ENCODE data around the gene TCEA3.

The TCEA3 gene

DNA sequence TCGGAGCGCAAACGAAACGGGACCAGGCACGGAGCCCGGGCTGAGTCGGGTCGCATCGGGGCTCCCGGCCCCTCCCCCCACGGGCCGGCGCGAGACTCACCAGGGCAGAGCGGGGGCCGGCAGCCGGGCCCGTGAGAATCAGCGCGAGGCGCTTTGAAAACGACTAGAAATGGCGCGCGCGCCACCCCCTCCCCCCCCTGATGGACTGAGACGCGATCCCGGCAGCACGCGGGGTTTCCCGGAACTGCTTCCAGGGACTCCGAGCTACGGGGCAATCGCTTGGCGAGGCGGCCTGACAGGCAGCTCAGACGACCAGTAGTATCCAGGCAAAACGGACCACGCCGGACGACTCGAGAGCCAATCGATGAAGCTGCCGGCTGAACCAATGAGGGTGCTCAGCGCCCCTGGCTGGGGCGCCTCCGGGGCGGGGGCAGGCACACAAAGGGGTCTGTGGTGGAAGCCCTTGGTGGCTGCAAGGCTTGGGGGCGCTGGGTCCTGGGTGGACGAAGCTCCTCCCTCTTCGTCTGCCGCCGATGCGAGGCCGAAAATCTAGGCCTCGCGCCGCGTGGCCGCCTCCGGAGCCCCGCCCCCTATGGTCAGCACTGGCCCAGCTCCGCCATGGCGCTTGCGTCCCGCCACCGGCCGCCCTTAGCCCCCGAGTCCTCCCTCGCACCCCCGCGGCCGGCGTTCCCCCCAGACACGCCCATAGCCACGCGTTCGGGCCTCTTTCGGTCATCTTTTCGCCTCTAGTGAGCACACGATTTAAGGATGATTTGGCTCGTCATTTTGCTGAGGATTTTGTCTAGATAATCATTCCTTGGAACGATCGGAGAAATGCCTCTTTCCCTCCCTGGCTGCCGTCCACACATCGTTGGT lies 80.2 kb downstream of the TCEA3 start, which contains the start of gene HNRNPR:
HNRNPR (minus strand) TSS at position 174 of the 876 bp plus-strand sequence. CDS start 3,276 bp downstream, outside the sequence.
- DNase-seq (ENCODE audit: insufficient read length, low spot score) (peak; percentile 84), FAIRE-seq (peak; percentile 95)
- TF ChIP-seq POLR2A (IDR thresholded peaks at IDR 0.05; ENCODE audit: low read depth, low read length): peak; percentile 49

GRCh38 chr1:23343221-23344110 lies 81.1 kb downstream of the TCEA3 start:
- DNase-seq (ENCODE audit: insufficient read length, low spot score): no peak
- TF ChIP-seq POLR2A (IDR thresholded peaks at IDR 0.05; ENCODE audit: low read depth, low read length): no peak
- FAIRE-seq: peak; percentile 78

- FAIRE-seq (no peak), DNase-seq (ENCODE audit: insufficient read length, low spot score) (no peak)
- no peak for TF ChIP-seq POLR2A (IDR thresholded peaks at IDR 0.05; ENCODE audit: low read depth, low read length)
Observed at GRCh38 chr1:23341931-23342692, 82.4 kb downstream of the TCEA3 start.

DNA sequence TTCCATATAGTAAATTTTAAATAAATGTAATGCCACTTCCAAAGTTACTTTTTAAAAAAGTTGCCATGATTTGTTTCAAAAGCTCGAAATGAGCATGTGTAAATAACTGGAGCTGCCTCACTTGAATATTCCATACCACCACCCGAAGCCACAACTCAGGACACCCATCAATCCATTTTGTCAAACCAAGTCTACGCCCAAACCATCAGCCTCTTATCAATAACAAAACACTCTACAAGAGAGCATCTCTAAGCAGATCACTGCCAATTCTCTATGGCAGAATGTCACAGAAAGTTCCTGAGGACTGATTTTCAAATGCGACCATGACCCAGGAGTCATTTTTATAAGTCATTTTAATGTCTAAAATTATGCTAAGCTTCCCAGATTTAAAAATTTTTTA lies 84.9 kb downstream of the TCEA3 start:
- TF ChIP-seq POLR2A (IDR thresholded peaks at IDR 0.05; ENCODE audit: low read depth, low read length): no peak
- no peak for DNase-seq (ENCODE audit: insufficient read length, low spot score)
- FAIRE-seq: no peak

DNA sequence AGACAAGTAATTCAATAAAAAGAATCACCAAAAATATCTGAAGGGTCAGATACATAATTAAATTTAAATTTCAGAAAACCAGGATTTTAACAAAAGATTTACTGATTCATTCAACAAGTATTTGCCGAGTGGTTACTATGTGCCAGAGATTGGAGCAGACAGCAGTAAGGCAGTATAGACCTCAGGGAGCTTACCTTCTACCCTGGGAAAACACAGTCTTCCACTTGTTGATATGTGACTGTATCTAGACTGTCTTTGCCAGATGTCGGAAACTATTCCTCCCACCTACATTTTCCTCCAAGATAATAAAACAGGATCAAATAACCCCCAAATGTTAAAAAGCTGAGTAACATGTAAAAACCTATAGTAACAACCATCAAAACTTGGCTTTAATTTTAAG lies 86.7 kb downstream of the TCEA3 start:
- no peak for TF ChIP-seq POLR2A (IDR thresholded peaks at IDR 0.05; ENCODE audit: low read depth, low read length)
- FAIRE-seq (no peak), DNase-seq (ENCODE audit: insufficient read length, low spot score) (no peak)

- TF ChIP-seq POLR2A (IDR thresholded peaks at IDR 0.05; ENCODE audit: low read depth, low read length): no peak
- DNase-seq (ENCODE audit: insufficient read length, low spot score) (no peak), FAIRE-seq (no peak)
Observed at GRCh38 chr1:23331713-23332112, 92.8 kb downstream of the TCEA3 start.
